ENCODE data around the gene ADAMTS3.

ADAMTS3 gene

GRCh38 chr4:72300126-72300525 lies 268.9 kb downstream of the ADAMTS3 start:
- Histone ChIP-seq H3K27me3 (ENCODE audit: insufficient read depth, low read length, poor library complexity, severe bottlenecking) (no peaks in the 10 kb centered on the region), H3K4me1 (ENCODE audit: insufficient read depth, low read length, poor library complexity, severe bottlenecking) (no peaks in the 10 kb centered on the region), H3K9ac (ENCODE audit: low read depth, low read length, poor library complexity, severe bottlenecking) (no peak overlapping the region), H3K4me2 (ENCODE audit: low read depth, low read length, poor library complexity, severe bottlenecking) (no peak overlapping the region), H3K36me3 (ENCODE audit: insufficient read depth, low read length) (no peaks in the 10 kb centered on the region), H3K4me3 (ENCODE audit: low read length, poor library complexity, severe bottlenecking) (no peak overlapping the region), H3K79me2 (ENCODE audit: insufficient read depth, low read length) (no peaks in the 10 kb centered on the region), H3K9me3 (ENCODE audit: insufficient read depth, low read depth, low read length) (no peaks in the 10 kb centered on the region), H3K9me2 (replicated peaks; ENCODE audit: low read depth, low read length) (no peaks in the 10 kb centered on the region), H2AFZ (ENCODE audit: low read length) (no peak overlapping the region), H3F3A (ENCODE audit: low read depth) (no peaks in the 10 kb centered on the region), H4K20me1 (ENCODE audit: insufficient read depth, low read length, poor library complexity, severe bottlenecking) (no peaks in the 10 kb centered on the region)
- TF ChIP-seq, protein P1, sequence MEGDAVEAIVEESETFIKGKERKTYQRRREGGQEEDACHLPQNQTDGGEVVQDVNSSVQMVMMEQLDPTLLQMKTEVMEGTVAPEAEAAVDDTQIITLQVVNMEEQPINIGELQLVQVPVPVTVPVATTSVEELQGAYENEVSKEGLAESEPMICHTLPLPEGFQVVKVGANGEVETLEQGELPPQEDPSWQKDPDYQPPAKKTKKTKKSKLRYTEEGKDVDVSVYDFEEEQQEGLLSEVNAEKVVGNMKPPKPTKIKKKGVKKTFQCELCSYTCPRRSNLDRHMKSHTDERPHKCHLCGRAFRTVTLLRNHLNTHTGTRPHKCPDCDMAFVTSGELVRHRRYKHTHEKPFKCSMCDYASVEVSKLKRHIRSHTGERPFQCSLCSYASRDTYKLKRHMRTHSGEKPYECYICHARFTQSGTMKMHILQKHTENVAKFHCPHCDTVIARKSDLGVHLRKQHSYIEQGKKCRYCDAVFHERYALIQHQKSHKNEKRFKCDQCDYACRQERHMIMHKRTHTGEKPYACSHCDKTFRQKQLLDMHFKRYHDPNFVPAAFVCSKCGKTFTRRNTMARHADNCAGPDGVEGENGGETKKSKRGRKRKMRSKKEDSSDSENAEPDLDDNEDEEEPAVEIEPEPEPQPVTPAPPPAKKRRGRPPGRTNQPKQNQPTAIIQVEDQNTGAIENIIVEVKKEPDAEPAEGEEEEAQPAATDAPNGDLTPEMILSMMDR (conservative IDR thresholded peaks at IDR 0.05; ENCODE audit: low read length): no peak

DNA sequence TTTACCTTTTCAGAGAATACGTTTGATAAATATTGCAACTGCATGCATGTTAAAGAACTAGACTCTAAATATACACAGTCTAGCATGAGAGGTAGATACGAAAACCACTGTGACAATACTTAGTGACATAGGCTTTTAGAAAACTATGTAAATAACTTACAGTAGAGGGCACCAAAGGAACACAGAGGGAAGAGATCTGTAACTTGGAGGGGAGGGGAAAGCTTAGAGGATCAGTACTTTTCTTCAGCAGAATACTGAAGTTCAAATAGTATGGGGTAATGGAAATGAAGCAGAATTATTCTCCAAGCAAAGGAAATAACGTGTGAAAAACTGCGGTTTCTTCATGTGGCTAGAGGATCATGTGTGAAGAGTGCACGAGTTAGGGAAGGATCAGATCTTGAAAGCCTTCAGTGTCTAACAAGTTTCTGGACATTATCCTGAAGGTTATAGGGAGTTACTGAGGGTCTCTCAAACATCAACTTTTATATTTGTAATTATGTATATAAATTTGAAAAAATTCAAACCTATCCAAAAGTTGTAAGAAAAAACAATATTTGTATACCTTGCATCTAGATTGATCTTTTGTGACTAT lies 273.0 kb downstream of the ADAMTS3 start:
- Histone ChIP-seq H3K27me3 (ENCODE audit: insufficient read depth, low read length, poor library complexity, severe bottlenecking) (no peaks in the 10 kb centered on the region), H3K4me1 (ENCODE audit: insufficient read depth, low read length, poor library complexity, severe bottlenecking) (no peaks in the 10 kb centered on the region)

GRCh38 chr4:72290737-72291136 lies 278.3 kb downstream of the ADAMTS3 start:
- H3K79me2 ChIP-seq (ENCODE audit: insufficient read depth, low read length): no peaks in the 10 kb centered on the region
- H3K27me3 ChIP-seq (ENCODE audit: insufficient read depth, low read length, poor library complexity, severe bottlenecking): no peaks in the 10 kb centered on the region
- no peak overlapping the region for H2AFZ ChIP-seq (ENCODE audit: low read length)
- no peaks in the 10 kb centered on the region for H3K9me2 ChIP-seq (replicated peaks; ENCODE audit: low read depth, low read length)
- no peaks in the 10 kb centered on the region for H3F3A ChIP-seq (ENCODE audit: low read depth)
- TF ChIP-seq, protein P1 (conservative IDR thresholded peaks at IDR 0.05; ENCODE audit: low read length): no peak
- no peak for TF ChIP-seq EZH2phosphoT487 (IDR thresholded peaks at IDR 0.05; ENCODE audit: borderline replicate concordance)
- no peaks in the 10 kb centered on the region for H3K36me3 ChIP-seq (ENCODE audit: insufficient read depth, low read length)
- H3K9me3 ChIP-seq (ENCODE audit: insufficient read depth, low read depth, low read length): no peaks in the 10 kb centered on the region
- no peaks in the 10 kb centered on the region for H3K4me1 ChIP-seq (ENCODE audit: insufficient read depth, low read length, poor library complexity, severe bottlenecking)
- H3K4me2 ChIP-seq (ENCODE audit: low read depth, low read length, poor library complexity, severe bottlenecking): no peak overlapping the region
- no peak overlapping the region for H3K9ac ChIP-seq (ENCODE audit: low read depth, low read length, poor library complexity, severe bottlenecking)
- H4K20me1 ChIP-seq (ENCODE audit: insufficient read depth, low read length, poor library complexity, severe bottlenecking): no peaks in the 10 kb centered on the region
- H3K4me3 ChIP-seq (ENCODE audit: low read length, poor library complexity, severe bottlenecking): no peak overlapping the region

More for the DNA sequence above, 273.0 kb downstream of the ADAMTS3 start:
- Histone ChIP-seq H3K4me2 (ENCODE audit: low read depth, low read length, poor library complexity, severe bottlenecking) (no peak overlapping the region), H3K9ac (ENCODE audit: low read depth, low read length, poor library complexity, severe bottlenecking) (no peak overlapping the region), H3K36me3 (ENCODE audit: insufficient read depth, low read length) (no peaks in the 10 kb centered on the region), H3K79me2 (ENCODE audit: insufficient read depth, low read length) (no peaks in the 10 kb centered on the region), H2AFZ (ENCODE audit: low read length) (no peak overlapping the region), H4K20me1 (ENCODE audit: insufficient read depth, low read length, poor library complexity, severe bottlenecking) (no peaks in the 10 kb centered on the region), H3K4me3 (ENCODE audit: low read length, poor library complexity, severe bottlenecking) (no peak overlapping the region), H3F3A (ENCODE audit: low read depth) (no peaks in the 10 kb centered on the region), H3K9me3 (ENCODE audit: insufficient read depth, low read depth, low read length) (no peaks in the 10 kb centered on the region), H3K9me2 (replicated peaks; ENCODE audit: low read depth, low read length) (no peaks in the 10 kb centered on the region)
- TF ChIP-seq, protein P1 (conservative IDR thresholded peaks at IDR 0.05; ENCODE audit: low read length): peak; percentile 75
- no peak for TF ChIP-seq EZH2phosphoT487 (IDR thresholded peaks at IDR 0.05; ENCODE audit: borderline replicate concordance)
